Measurements from ENCODE around the gene UFSP1.
"Not testable (repeated sequence)": the region's sequence is repeated elsewhere in the genome, so short reads cannot be mapped to it uniquely, and the experiment has no call there.

Gene UFSP1

DNA sequence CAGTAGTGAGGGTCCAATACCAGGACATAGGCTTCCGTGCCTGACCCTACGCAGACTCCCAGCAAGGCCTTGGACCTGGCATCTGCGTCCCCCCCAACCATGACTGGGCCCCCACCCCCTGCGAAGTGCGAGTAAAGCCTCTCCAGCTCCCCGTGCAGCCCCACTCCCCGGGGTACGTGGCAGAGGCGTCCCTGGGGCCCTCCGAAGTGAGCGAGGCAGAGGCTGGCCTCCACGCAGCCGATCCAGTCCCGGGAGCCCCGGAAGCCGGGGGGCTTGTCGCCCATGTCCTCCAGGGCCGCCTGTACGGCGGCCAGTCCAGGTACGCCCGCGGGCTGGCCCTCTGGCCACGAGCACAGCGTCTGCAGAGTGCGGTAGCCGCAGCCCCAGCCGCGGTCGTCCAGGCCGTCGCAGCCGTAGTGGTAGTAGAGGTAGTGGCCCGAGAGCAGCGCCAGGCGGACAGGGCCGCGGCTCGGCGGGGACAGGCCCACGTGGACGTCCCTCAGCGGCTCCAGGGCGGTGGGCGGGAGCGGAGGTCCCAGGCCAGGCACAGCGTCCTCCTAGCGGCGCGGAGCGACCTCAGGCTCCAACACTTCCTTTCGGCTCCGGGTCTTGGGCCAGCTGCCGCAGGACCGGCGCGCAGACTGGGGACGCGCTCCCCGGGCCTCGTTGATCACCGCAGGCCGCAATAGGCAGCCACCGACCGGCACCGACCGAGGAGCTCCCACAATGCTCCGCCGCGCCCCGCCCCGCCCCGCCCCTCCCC lies at the start of gene UFSP1:
UFSP1 (minus strand) TSS at position 728 of the 763 bp plus-strand sequence; CDS start at position 284, 444 bp downstream.
- no peak for DNase-seq

DNA sequence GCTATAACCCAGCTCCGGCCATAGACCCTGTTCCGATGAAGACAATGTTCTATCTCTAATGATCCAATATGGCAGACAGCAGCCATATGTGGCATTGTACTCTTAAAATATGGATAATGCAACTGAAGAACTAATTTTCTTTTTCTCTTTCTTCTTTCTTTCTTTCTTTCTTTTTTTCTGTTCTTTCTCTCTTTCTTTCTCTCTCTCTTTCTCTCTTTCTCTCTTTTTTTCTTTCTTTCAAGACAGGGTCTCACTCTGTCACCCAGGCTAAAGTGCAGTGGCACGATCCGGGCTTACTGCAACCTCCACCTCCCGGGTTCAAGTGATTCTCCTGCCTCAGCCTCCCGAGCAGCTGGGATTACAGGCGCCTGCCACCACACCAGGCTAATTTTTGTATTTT lies 46.7 kb upstream of the UFSP1 start:
- DNase-seq, result not testable (repeated sequence)

DNA sequence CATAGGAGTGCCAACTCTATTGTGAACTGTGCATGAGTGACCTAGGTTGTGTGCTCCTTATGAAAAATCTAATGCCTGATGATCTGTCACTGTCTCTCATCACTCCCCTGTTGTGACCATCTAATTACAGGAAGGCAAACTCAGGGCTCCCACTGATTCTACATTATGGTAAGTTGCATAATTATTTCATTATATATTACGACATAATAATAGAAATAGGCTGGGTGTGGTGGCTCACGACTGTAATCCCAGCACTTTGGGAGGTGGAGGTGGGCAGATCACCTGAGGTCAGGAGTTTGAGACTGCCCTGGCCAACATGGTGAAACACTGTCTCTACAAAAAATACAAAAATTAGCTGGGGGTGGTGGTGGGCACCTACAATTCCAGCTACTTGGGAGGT lies 45.9 kb upstream of the UFSP1 start:
- DNase-seq, result not testable (repeated sequence)

DNA sequence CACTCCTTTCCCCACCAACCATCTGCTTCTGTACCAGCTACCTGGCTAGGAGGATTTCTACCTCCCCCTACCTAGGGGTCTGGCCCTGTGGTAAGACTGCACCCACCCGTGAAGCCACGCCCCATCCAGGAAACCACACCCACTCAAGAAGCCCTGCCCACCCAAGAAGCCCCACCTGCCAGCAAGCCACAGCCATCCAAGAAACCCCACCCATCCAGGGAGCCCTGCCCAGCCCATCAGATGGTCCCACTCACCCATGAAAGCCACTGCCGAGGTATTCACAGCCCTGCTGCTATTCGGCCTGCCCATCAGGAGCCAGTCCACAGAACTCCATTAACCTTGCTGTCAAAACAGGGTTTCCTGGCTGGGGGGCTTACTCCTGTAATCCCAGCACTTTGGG lies 44.2 kb upstream of the UFSP1 start:
- DNase-seq, result no peak

DNA sequence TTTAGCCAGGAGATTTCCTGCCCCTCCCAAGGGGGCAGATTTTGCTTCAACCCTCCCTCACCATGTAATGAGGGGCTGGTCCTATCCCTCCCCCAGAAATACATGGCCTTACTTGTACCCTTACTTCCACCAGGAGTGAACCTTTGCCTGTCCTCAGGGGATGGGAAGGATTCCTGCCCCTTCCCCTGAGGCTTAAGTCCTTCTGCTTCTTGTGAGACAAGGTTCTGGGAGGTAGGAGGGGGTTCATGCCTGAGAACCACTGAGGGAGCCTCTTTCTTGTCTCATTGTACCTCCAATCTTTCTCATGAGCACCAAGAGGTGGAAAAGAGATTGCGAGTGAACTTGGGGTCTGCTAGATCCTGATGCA lies 40.3 kb upstream of the UFSP1 start:
- no peak for DNase-seq

DNA sequence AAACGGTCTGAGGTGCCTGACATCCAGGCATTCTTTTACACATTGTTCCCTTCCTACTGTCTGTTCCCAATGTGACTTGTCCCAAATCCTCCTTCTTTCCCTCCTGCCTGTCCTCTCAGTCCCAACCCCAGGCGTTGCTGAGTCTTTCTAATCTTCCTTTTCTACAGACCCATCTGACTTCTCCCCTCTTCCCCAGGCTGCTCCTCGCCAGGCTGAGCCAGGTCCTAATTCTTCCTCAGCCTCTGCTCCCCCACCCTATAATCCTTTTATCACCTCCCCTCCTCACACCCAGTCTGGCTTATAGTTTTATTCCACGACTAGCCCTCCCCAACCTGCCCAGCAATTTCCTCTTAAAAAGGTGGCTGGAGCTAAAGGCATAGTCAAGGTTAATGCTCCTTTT lies 34.1 kb upstream of the UFSP1 start:
- not testable (repeated sequence) for DNase-seq

DNA sequence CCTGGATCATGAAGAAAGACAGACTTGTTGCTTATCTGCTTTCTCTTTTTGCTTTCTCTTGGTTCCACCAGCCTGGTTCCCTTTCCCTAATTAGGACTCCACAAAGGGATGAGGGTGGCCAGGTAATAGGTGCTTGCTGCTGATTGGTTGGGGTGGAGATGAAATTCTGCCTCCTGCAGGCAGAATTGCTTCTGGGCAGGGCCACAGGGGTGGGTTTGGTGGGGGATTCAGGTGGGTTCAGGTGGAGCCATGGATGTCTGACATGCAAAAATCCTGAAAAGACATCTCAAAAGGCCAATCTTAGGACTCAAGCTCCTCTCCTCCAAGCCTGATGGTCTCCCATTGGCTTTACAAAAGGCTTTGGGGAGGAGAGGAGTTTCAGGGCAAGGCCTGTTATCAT lies 31.5 kb upstream of the UFSP1 start:
- no peak for DNase-seq

DNA sequence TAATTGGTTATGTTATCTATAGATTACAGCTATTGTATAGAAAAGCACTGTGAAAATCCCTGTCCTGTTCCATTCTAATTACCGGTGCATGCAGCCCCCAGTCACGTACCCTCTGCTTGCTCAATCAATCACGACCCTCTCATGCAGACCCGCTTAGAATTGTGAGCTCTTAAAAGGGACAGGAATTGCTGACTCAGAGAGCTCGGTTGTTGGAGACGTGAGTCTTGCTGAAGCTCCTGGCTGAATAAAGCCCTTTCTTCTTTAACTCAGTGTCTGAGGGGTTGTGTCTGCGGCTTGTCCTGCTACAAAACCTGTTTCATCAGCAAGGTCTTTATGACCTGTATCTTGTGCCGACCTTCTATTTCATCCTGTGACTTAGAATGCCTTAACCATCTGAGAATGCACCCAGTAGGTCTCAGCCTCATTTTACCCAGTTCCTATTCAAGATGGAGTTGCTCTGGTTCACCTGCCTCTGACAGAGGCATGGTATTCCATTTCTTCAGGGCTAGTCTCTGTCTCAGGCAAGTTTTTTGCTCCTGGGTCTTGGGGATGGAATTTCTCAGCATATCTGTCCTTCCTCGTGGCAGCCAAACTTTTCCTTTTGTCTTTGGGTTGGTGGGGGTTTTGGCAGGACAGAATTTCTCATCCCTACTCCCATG lies 30.4 kb upstream of the UFSP1 start:
- not testable (repeated sequence) for DNase-seq

DNA sequence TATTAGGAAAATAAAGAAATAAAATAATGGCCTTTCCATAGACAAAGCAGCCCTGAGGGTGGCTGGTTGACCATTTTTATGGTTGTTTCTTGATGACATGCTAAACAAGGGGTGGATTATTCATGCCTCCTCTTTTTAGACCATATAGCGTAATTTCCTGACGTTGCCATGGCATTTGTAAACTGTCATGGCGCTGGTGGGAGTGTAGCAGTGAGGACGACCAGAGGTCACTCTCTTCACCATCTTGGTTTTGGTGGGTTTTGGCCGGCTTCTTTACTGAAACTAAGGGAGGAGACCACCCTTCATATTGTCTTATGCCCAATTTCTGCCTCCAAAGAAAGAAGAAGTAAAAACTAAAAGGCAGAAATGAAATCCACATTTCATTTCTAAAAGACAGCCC lies 29.8 kb upstream of the UFSP1 start:
- not testable (repeated sequence) for DNase-seq

DNA sequence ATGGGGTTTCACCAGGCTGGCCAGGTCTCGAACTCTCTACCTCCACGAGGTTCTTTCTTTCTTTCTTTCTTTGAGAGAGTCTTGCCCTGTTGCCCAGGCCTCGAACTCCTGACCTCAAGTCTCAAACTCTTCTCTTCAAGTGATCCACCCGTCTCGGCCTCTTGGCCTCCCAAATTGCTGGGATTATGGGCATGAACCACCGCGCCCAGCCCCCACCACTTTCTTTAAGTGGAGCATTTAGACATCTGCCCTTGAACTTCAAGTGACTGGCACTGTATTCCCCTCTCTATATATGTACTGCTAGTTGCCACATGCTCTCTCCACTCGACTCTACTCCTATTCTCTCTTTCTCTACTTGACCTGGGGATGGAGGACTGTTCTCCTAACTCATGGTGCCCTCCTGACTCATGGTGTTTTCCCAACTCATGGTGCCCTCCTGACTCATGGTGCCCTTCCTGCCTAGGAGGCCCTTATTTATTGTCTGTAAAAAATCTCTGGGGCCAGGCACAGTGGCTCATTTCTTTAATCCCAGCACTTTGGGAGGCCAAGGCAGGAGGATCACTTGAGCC lies 25.4 kb upstream of the UFSP1 start:
- no peak for DNase-seq

DNA sequence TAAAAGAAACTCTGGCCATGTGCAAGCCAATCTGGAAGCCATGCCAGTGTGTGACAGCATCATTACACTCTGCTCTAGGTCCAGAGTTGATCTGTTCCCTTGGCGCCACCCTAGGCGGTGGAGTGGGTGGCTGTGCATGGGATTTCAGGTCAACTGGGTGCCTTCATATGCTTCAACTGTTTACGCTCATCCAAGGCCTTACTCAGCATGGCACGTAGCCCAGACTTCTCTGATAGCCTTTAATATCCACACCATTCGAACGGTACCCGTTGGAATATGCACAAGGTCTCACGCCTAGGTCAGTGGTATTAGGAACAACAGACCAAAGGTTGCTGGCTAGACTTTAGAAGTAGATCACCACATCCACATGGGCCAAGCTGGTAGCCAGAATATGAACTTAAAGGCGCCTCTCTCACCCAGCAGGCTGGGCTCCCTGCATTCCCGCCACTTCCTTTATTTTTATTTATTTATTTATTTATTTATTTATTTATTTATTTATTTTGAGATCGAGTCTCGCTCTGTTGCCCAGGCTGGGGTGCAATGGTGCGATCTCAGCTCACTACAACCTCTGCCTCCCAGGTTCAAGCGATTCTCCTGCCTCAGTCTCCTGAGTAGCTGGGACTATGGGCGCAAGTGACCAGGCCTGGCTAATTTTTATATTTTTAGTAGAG lies 24.8 kb upstream of the UFSP1 start:
- DNase-seq, result no peak

DNA sequence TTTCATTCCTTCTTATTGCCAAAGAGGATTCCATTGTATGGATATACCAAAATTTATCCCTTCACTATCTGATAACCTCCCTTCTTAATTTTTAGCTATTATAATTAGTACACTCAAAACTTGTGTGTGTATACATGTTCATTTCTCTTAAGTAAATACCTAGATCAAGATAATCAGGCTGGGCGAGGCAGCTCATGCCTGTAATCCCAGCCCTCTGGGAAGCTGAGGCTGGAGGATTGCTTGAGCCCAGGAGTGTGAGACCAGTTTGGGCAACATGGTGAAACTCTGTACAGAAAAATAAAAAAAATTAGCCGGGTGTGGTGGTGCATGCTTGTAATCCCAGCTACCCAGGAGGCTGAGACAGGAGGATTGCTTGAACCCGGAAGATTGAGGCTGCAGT lies 22.0 kb upstream of the UFSP1 start:
- no peak for DNase-seq

DNA sequence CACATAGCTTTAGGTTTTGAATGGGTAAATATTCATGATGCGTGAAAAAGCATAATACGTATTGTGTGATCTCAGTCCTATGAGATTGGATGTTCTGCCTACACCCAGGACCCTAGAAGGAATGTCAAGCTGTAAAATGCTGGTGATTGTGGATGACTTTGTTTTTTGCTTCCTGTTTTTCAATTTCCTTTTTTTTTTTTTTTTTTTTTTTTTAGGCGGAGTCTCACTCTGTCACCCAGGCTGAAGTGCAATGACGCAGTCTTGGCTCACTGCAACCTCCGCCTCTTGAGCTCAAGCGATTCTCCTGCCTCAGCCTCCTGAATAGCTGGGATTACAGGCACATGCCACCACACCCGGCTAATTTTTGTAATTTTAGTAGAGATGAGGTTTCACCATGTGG lies 20.9 kb upstream of the UFSP1 start:
- not testable (repeated sequence) for DNase-seq

DNA sequence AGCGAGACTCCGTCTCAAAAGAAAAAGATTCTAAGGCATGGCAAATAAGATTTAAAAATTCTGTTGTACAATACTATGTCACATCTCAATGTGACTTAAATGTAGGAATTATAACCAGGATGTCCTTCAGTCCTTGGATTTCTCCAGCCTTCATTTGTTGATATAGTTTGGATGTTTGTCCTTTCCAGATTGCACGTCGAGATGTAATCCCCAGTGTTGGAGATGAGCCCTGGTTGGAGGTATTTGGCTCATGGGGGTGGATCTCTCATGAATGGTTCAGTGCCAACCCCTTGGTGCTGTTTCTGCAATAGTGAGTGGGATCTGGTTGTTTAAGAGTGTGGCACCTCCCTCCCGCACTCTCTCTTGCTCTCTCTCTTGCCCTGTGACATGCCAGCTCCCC lies 19.0 kb upstream of the UFSP1 start:
- DNase-seq, result no peak

DNA sequence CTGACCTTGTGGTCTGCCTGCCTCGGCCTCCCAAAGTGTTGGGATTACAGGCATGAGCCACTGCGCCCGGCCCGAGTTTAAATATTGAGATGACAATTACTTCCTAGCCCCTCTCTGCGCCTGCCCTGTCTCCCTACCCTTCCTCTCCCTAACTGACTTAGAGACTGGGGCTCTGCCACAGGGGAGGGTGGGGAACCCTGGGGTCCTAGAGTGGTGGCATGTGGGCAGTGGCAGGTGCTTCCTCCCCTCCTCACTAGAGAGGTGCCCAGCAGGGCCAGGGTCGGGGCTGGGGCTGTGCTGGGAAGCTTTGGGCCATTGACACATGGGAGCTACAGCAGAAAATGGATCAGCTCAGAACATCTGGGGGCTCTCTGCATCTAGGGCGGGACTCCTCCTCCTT lies 13.1 kb upstream of the UFSP1 start:
- DNase-seq, result no peak

DNA sequence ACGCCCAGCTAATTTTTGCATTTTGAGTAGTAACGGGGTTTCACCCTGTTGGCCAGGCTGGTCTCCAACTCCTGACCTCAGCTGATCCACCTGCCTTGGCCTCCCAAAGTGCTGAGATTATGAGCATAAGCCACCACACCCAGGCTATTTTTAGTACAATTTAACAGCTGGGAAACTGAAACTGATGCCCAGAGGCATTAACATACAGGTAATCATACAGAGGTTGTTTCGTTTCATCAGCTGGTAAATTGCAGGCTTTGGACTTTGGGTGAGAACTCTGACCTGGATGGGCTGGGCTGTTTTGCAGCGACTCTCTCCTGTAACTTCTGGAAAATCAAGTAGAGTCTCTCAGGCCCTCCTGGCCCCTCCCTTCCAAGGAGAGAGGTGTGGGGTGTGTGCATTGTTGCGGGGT lies 12.4 kb upstream of the UFSP1 start:
- DNase-seq, result no peak

DNA sequence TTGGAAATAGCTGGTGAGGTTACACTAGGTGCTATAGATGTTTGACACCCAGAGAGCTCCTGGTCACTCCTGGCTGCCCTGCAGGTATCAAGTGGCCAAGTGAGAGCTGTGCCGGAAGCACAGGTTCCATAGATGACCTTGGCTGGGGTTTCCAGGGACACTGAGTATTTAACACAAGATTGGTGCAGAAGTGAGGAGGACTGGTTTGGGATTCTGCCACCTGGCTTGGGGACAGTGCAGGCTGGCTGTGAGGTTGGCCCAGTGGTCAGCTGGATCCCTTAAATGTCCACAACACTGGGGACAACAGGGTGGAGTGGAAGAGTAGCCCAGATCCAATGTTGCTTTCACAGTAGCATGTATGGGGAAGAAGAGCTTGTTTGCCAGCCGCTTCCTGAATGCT lies 11.5 kb upstream of the UFSP1 start:
- no peak for DNase-seq

DNA sequence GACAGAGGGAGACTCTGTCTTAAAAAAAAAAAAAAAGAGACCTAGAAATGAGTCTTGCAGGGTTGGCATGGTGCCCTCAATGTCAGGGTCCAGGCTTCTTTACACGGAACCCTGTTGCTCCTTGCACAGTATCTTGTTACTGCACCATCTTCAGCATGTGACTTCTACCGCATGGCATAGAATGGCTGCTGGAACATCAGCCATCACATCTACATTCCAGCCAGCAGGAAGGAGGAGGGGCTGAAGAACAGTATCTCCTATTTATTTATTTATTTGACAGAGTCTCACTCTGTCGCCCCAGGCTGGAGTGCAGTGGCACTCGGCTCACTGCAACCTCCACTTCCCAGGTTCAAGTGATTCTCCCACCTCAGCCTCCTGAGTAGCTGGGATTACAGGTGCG lies 9.9 kb upstream of the UFSP1 start:
- DNase-seq, result no peak

DNA sequence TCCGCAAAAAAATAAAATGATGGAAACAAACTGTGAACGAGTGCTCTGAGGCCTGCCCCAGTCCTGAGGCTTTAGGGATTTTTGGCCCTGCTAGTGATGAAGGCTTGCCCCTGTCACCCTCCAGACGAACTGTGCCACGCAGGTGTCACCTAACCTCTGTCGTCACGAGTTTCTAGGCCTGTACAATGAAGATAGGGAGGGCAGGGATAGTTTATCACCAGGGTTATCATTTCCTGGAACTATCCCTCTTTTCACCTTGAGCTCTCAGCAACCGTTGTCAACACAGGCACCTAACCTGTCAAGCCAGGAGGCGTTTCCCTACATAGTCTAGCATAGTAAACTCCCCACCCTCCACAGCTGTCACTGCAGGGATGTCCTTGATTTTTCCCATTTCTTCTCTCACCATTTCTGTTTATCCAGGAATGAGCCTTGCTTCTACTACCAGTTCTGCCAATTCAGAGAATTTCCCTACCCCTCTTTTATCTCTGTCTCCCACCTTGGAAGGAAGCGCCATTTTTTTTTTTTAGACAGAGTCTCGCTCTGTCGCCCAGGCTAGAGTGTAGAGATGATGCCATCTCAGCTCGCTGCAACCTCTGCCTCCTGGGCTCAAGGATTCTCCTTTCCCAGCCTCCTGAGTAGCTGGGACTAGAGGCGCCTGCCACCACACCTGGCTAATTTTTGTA lies 8.4 kb upstream of the UFSP1 start:
- DNase-seq, result no peak

DNA sequence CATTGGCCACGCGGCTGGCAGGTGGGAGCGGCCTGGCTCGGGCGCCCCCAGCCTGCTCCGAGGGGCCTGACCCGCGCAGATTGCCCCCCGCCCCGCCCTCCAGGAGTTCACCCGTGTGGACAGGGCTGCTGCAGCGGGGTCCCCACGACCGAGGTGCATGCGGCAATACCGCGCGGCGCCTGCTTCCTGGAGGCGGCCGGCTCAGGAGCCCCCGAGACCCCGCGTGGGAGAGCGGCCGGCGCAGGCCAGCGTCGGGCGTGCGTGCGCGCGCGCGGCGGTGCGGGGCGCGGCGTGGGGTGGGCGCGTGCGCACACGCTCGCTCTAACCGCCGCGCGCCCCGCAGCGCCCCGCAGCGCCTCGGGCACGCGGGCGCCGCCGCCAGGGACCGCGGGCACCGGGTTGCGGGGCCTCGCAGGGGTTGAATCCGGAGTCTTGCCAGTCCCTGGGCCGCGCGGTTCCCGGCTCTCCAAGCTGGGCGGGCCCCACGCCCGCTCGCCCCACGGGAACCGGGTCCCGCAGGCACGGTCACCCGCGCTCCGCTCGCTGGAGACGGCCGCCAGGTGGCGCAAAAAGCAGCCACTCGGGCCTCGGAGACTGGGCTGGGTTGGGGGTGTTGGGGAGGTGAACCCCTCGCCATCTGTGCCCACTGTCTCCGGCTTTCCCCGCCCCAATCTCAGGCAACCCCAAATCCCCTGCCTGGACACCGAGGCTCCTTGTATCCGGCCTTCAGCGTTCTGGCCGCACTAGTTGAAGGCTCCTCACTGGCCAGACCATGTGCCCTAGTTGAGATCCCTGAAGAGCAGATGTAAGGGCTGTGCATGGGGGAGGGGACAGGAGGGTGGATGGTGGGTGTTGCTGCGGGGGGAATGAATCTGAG lies 7.5 kb upstream of the UFSP1 start:
- peak in 1 of 2 donors; percentile 47 for DNase-seq

DNA sequence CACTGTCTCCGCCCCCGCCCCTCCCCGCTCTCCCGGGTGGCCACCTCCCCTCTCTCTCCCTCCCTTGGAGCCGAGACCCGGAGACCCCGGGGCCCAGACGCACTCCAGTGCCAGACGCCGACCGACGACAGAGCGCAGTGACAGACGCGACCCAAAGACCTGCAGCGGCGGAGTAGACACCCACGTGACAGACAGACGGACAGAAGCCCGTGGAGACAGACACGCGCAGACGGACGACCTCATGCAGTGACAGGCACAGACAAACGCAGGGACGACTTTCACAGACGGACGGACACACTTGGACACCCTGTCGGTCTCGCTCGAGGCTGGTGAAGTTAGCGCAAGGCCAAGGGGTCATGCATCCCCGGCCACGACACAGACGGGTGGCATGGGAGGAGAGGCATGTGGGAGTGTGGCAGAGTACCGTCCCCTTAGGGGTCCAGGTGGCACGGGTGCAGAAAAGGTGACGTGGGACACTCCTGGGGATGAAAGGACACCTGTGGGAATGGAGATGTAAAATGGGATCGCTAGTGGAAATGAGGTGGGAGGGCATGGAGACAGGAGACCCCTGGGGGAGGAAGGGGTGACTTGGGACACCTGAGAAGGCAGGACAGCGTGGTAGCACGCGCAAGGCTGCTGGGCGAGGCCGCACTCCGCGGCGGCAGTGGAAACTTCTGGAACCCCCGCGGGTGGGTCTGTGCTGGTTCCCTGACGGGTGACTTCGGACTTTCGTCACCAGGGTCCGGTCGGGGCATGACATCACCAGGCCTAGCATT lies 6.6 kb upstream of the UFSP1 start:
- DNase-seq, result no peak

DNA sequence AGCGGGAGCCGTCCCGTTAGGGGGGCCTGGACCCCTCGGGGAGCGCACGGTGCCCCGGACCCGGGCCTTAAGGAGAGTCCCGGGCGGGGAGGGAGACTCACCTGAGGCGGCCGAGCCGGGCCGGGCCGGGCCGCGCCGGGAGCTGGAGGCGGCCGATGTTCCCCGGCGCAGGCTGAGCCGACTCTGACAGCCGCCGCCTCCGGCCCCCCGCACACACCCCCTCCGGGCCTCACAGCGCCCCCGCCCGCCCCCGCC lies 6.1 kb upstream of the UFSP1 start, which contains the start of gene ACHE:
ACHE (minus strand) TSS at position 188 of the 255 bp plus-strand sequence. CDS start 1,656 bp downstream, outside the sequence.
- DNase-seq, result no peak
